GM15510 (cell line): ENCODE results near the gene PCGF3.

Experiments used
- POLR2A ChIP-seq: IDR thresholded peaks from 3 replicates; pipeline ENCODE4 v1.6.1; 2011; ENCODE audit warnings: borderline replicate concordance; ENCODE audit not compliant: insufficient read length; ENCODE audit errors: extremely low read depth

Gene PCGF3

DNA sequence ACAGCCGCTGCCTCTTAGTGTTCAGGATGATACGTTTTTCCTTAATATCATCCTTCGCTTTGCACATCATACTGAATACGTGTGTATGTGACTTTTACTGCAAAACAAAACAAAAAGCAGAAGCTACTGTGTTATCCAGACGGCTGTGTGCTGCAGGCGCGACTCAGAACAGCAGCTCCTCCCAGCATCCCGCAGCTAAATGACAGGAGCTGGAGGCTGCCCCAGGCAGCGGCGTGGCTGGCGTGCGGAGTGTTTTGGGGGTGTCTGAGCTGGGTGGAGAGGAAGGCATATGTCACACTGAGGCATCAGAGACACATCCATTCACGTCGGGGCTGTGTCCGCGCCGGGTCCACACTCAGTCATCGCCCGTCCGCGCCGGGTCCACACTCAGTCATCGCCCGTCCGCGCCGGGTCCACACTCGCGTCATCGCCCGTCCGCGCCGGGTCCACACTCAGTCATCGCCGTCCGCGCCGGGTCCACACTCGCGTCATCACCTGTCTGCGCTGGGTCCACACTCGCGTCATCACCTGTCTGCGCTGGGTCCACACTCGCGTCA is 16.6 kb downstream of the PCGF3 start:
- TF ChIP-seq POLR2A = no peak

GRCh38 chr4:722851-723360 is 17.3 kb downstream of the PCGF3 start:
- TF ChIP-seq POLR2A = no peak

DNA sequence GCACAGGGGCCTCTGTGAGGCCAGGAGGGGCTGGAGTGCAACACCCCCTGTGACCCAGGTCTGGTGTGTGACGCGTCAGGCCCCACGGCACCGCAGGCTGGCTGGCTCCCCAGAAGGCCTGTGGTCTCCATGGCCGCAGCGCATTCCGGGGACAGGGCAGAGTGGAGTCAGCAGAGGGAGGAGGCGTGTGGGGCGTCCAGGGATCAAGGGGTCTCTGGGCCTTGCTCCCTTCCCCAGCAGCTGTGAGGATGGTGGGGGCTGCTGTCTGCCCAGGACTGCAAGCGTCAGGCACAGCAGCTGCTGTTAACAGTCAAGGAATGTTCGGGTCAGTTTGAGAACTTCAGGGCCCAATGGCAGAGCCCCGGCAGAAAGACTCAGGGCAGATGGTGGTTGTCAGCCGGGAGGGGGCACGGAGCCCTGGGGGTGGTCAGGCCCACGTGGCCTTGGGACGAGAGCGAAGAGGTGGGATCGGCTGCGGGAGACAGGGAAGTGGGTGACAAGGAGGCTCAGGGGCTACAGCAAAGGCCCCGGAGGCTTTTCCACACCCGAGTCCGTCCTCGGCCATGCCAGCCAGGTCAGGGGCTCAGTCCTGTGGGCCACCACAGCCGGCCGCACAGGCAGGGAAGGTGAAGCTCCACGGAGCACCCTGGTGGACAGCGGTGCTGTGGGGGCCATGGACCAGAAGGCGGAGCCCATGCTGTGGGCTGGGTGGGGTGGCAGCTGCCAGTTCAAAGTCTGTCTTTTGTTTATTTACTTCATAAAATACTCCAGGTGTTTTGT is 18.3 kb downstream of the PCGF3 start:
- TF ChIP-seq POLR2A = no peak

- no peak for TF ChIP-seq POLR2A
These were observed 20.0 kb downstream of the PCGF3 start for GRCh38 chr4:725391-726234.

- no peak for TF ChIP-seq POLR2A
These were observed 20.7 kb downstream of the PCGF3 start for GRCh38 chr4:726235-726787.

GRCh38 chr4:726838-727237 is 21.2 kb downstream of the PCGF3 start:
- no peak for TF ChIP-seq POLR2A

DNA sequence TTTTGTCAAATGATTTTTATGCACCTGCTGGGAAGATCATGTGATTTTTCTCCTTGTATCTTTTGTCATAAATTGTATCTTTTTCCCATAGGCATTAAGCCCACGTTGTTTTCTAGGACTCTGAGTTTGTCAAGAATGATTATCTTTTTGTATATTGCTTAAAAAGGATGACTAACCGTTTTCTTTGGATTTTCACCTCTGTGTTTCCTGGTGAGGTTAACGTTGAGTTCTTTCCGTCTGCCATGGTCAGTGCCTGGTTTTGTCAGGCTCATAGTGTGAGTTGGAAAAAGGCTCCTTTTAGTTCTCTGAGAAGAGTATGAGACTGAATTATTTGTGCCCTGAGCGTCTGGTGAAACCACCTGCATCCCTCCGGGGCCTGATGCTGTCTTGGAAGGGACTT is 21.9 kb downstream of the PCGF3 start:
- TF ChIP-seq POLR2A = no peak

- no peak for TF ChIP-seq POLR2A
These were observed 24.0 kb downstream of the PCGF3 start for GRCh38 chr4:729336-730315.

- TF ChIP-seq POLR2A = no peak
These were observed 24.9 kb downstream of the PCGF3 start for GRCh38 chr4:730511-730910.

- TF ChIP-seq POLR2A = no peak
These were observed 26.9 kb downstream of the PCGF3 start for GRCh38 chr4:732486-732885.

DNA sequence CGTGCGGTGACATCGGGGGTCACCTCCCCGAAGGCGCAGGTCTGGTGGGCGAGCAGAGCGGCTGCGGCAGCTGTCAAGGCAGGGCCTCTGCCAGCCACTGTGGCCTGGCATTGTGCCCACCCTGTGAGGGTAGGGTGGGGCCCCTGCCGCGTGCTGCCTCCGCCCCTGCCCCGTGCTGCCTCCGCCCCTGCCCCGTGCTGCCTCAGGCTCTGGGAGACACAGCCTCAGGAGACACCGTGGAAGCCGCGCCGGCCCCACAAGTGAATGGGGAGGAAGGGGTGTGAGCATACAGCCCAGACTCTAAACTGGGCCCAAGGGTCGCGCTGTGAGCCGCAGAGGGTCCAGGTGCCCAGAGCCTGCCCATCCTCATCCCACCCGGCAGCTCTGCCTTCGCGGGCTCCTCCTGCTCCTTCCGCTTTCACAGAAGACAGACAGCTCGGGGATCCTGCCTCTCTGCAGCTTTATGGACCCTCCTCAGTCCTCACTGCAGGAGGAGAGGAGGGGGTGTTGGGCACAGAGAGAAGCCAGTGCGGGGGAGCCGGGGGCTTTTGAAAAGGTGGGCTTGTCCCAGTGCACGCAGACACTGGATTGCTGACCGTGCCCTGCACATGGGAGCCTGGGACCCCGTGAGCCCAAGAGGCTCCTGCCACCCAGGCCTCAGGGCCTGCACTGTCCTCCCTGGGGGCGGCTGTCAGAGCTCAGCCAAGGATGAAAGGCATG is 27.4 kb downstream of the PCGF3 start:
- TF ChIP-seq POLR2A = no peak

GRCh38 chr4:733631-733980 is 28.0 kb downstream of the PCGF3 start:
- no peak for TF ChIP-seq POLR2A

DNA sequence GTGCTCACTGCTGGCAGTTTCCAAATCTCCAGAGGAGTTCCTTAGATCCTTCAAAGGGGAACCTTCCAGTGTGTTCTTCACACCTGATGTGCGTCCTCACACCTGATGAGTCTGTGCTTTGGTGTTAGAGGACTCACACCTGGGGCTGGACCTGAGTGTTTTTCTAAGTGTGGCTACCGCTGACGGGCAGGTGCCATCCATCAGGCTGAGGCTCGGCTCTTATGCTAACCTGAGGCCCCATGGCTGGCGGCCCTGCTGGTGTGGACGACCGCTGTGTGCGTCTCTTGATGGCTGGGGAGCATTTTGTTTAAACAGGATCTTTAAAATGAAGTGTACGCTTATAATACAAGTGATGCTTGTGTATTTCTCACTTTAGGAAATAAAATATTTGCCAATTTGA is 28.4 kb downstream of the PCGF3 start:
- no peak for TF ChIP-seq POLR2A
